NCI-H2107 treated with DMSO at 0.1 percent for 48 hours (cell line): Measurements from ENCODE around the gene KRT5.
"Not testable (repeated sequence)": the region's sequence is repeated elsewhere in the genome, so short reads cannot be mapped to it uniquely, and the experiment has no call there.

Experiments
- DNase-seq: peaks from one replicate; lab custom pipeline; 2025; ENCODE audit not compliant: unreplicated experiment; lab: John Stamatoyannopoulos, UW

KRT5 gene

GRCh38 chr12:52496590-52497071 is 23.6 kb downstream of the KRT5 start:
- DNase-seq = no peak

- peak; percentile 83 for DNase-seq
These were observed 24.1 kb downstream of the KRT5 start for GRCh38 chr12:52496054-52496453.

- peak; percentile 96 for DNase-seq
These were observed 24.8 kb downstream of the KRT5 start for GRCh38 chr12:52495389-52495788.

- no peak for DNase-seq
These were observed 25.7 kb downstream of the KRT5 start for GRCh38 chr12:52494518-52494917.

GRCh38 chr12:52494100-52494499 is 26.1 kb downstream of the KRT5 start:
- no peak for DNase-seq

GRCh38 chr12:52493172-52493571 is 27.0 kb downstream of the KRT5 start, which contains the start of gene KRT6A:
Gene KRT6A (minus strand): TSS chr12:52493257. CDS start chr12:52493188, 69 bp downstream.
- no peak for DNase-seq

GRCh38 chr12:52492405-52492804 is 27.8 kb downstream of the KRT5 start:
- DNase-seq = not testable (repeated sequence)

GRCh38 chr12:52491495-52491894 is 28.7 kb downstream of the KRT5 start:
- DNase-seq = not testable (repeated sequence)

GRCh38 chr12:52488736-52489135 is 31.5 kb downstream of the KRT5 start:
- DNase-seq = no peak

- not testable (repeated sequence) for DNase-seq
These were observed 32.3 kb downstream of the KRT5 start for GRCh38 chr12:52487744-52488443.

GRCh38 chr12:52487211-52487610 is 33.0 kb downstream of the KRT5 start:
- DNase-seq = no peak

- no peak for DNase-seq
These were observed 33.8 kb downstream of the KRT5 start for GRCh38 chr12:52486166-52487105.

- DNase-seq = no peak
These were observed 40.1 kb downstream of the KRT5 start for GRCh38 chr12:52480073-52480472.

GRCh38 chr12:52477651-52478050 is 42.5 kb downstream of the KRT5 start:
- DNase-seq = no peak

GRCh38 chr12:52474212-52474611 is 46.0 kb downstream of the KRT5 start:
- DNase-seq = no peak

- DNase-seq = no peak
These were observed 46.4 kb downstream of the KRT5 start, which contains the start of gene KRT6C for GRCh38 chr12:52473768-52474167. Gene KRT6C (minus strand): TSS chr12:52473805. CDS start chr12:52473737, 68 bp downstream.

- no peak for DNase-seq
These were observed 50.3 kb downstream of the KRT5 start for GRCh38 chr12:52469853-52470252.

GRCh38 chr12:52464897-52465296 is 55.3 kb downstream of the KRT5 start:
- DNase-seq = no peak
